H9 (cell line): Measurements from ENCODE around the gene LRP2. TPM values are rescaled to one million over a fixed set of nuclear protein-coding genes. Genes with fewer than 3 reads are reported as not detected.

Source experiments
- DNase-seq: peaks from one replicate; pipeline ENCODE4 v3.0.0-alpha.2; 2017
- H2AFZ ChIP-seq: one replicate; pipeline ENCODE4 v1.6.1; 2013; ENCODE audit warnings: mild to moderate bottlenecking, low read length, control low read depth, moderate library complexity
- H2AK5ac ChIP-seq: 2 replicates; pipeline ENCODE4 v1.6.1; 2013; ENCODE audit warnings: low read length, control low read depth, mixed read lengths; ENCODE audit not compliant: insufficient read length
- H2BK120ac ChIP-seq: one replicate; pipeline ENCODE4 v1.6.1; 2013; ENCODE audit warnings: low read depth, mild to moderate bottlenecking, low read length, control low read depth, inconsistent platforms; ENCODE audit not compliant: poor library complexity, severe bottlenecking
- H2BK12ac ChIP-seq: 2 replicates; pipeline ENCODE4 v1.6.1; 2013; ENCODE audit warnings: low read length, control low read depth, mixed read lengths, low read depth; ENCODE audit not compliant: insufficient read length
- H2BK15ac ChIP-seq: 2 replicates; pipeline ENCODE4 v1.6.1; 2013; ENCODE audit warnings: low read depth, low read length, control low read depth
- H2BK20ac ChIP-seq: one replicate; pipeline ENCODE4 v1.6.1; 2013; ENCODE audit warnings: low read depth, mild to moderate bottlenecking, low read length, control low read depth, inconsistent platforms; ENCODE audit not compliant: poor library complexity, severe bottlenecking
- H2BK5ac ChIP-seq: 2 replicates; pipeline ENCODE4 v1.6.1; 2013; ENCODE audit warnings: low read length, control low read depth, mixed read lengths; ENCODE audit not compliant: insufficient read length
- H3K14ac ChIP-seq: 2 replicates; pipeline ENCODE4 v1.6.1; 2013; ENCODE audit warnings: low read length, control low read depth; ENCODE audit not compliant: insufficient read depth
- H3K18ac ChIP-seq: 2 replicates; pipeline ENCODE4 v1.6.1; 2013; ENCODE audit warnings: low read depth, mild to moderate bottlenecking, mixed read lengths, low read length, control low read depth; ENCODE audit not compliant: insufficient read length
- H3K23ac ChIP-seq: 2 replicates; pipeline ENCODE4 v1.6.1; 2013; ENCODE audit warnings: low read length, control low read depth, mixed read lengths, low read depth; ENCODE audit not compliant: insufficient read length
- H3K23me2 ChIP-seq: 2 replicates; pipeline ENCODE4 v1.6.1; 2013; ENCODE audit warnings: low read depth, mild to moderate bottlenecking, mixed read lengths, low read length, control low read depth; ENCODE audit not compliant: insufficient read length, poor library complexity, severe bottlenecking
- H3K27ac ChIP-seq: 2 replicates; pipeline ENCODE4 v1.5.1; 2013; ENCODE audit warnings: low read length, control low read depth, mixed read lengths, low read depth; ENCODE audit not compliant: insufficient read length
- H3K27me3 ChIP-seq: 2 replicates; pipeline ENCODE4 v1.6.1; 2013; ENCODE audit warnings: low read length, control low read depth, inconsistent platforms; ENCODE audit not compliant: insufficient read depth
- H3K4ac ChIP-seq: 2 replicates; pipeline ENCODE4 v1.6.1; 2013; ENCODE audit warnings: low read depth, mild to moderate bottlenecking, control low read depth, inconsistent platforms, low read length, moderate library complexity
- H3K4me1 ChIP-seq: 2 replicates; pipeline ENCODE4 v1.6.1; 2013; ENCODE audit warnings: low read length, control low read depth, inconsistent platforms; ENCODE audit not compliant: insufficient read depth
- H3K4me2 ChIP-seq: 2 replicates; pipeline ENCODE4 v1.6.1; 2013; ENCODE audit warnings: low read length, control low read depth, mixed read lengths; ENCODE audit not compliant: insufficient read length, insufficient read depth
- H3K56ac ChIP-seq: 2 replicates; pipeline ENCODE4 v1.6.1; 2013; ENCODE audit warnings: low read depth, mild to moderate bottlenecking, mixed read lengths, low read length, control low read depth; ENCODE audit not compliant: insufficient read length
- H3K79me1 ChIP-seq: 2 replicates; pipeline ENCODE4 v1.6.1; 2013; ENCODE audit warnings: low read depth, mild to moderate bottlenecking, moderate library complexity, low read length, control low read depth, inconsistent platforms; ENCODE audit not compliant: insufficient read depth, poor library complexity, severe bottlenecking
- H3K79me2 ChIP-seq: 2 replicates; pipeline ENCODE4 v1.6.1; 2013; ENCODE audit warnings: low read length, control low read depth, inconsistent platforms; ENCODE audit not compliant: insufficient read depth
- H3K9ac ChIP-seq: 2 replicates; pipeline ENCODE4 v1.6.1; 2013; ENCODE audit warnings: low read length, control low read depth, mixed read lengths; ENCODE audit not compliant: insufficient read length; ENCODE audit errors: extremely low read depth
- H3K9me3 ChIP-seq: one replicate; pipeline ENCODE4 v1.6.1; 2013; ENCODE audit warnings: low read depth, low read length, inconsistent platforms; ENCODE audit not compliant: control insufficient read depth
- H3T11ph ChIP-seq: one replicate; pipeline ENCODE4 v1.6.1; 2013; ENCODE audit warnings: mild to moderate bottlenecking, low read length, control low read depth, inconsistent platforms
- H4K20me1 ChIP-seq: one replicate; pipeline ENCODE4 v1.6.1; 2013; ENCODE audit not compliant: control insufficient read depth, insufficient read length, insufficient read depth
- H4K5ac ChIP-seq: 2 replicates; pipeline ENCODE4 v1.6.1; 2013; ENCODE audit warnings: low read depth, mild to moderate bottlenecking, mixed read lengths, low read length, control low read depth; ENCODE audit not compliant: insufficient read length
- H4K8ac ChIP-seq: replicated peaks from 2 replicates; pipeline ENCODE4 v1.6.1; 2013; ENCODE audit warnings: low read length, control low read depth, mixed read lengths, low read depth; ENCODE audit not compliant: insufficient read length
- H4K91ac ChIP-seq: 2 replicates; pipeline ENCODE4 v1.6.1; 2013; ENCODE audit warnings: low read depth, mild to moderate bottlenecking, moderate library complexity, mixed read lengths, low read length, control low read depth; ENCODE audit not compliant: insufficient read length
- H3K27ac Mint-ChIP-seq, 3 experiments: 2 replicates in 2 of 3; 3 replicates in 1 of 3; pipeline ENCODE4 v1.8.0; 2020 to 2021; ENCODE audit warnings: mixed read lengths in 3 of 3, mild to moderate bottlenecking in 1 of 3, moderate library complexity in 1 of 3
- H3K27me3 Mint-ChIP-seq: 2 replicates; pipeline ENCODE4 v1.8.0; 2021; ENCODE audit warnings: low read depth, mild to moderate bottlenecking, moderate library complexity, mixed read lengths
- H3K36me3 Mint-ChIP-seq, 3 experiments: 2 replicates in 2 of 3; 3 replicates in 1 of 3; pipeline ENCODE4 v1.8.0; 2020 to 2021; ENCODE audit warnings: low read depth in 3 of 3, mixed read lengths in 3 of 3; ENCODE audit not compliant: insufficient read depth in 1 of 3
- H3K4me1 Mint-ChIP-seq, 2 experiments: 2 replicates each; pipeline ENCODE4 v1.8.0; 2020; ENCODE audit warnings: mixed read lengths in 2 of 2
- H3K4me3 Mint-ChIP-seq, 2 experiments: 2 replicates in 1 of 2; 3 replicates in 1 of 2; pipeline ENCODE4 v1.8.0; 2020 to 2021; ENCODE audit warnings: mild to moderate bottlenecking in 2 of 2, mixed read lengths in 2 of 2, moderate library complexity in 1 of 2
- H3K9me3 Mint-ChIP-seq, 2 experiments: 2 replicates in 1 of 2; 3 replicates in 1 of 2; pipeline ENCODE4 v1.8.0; 2020; ENCODE audit warnings: mild to moderate bottlenecking in 2 of 2, mixed read lengths in 2 of 2, moderate library complexity in 1 of 2
- CTCF ChIP-seq: fragments of 200-600 bp; sonication (generic); conservative IDR thresholded peaks from 3 replicates; pipeline ENCODE4 v1.8.0; 2021; ENCODE audit warnings: antibody characterized with exemption, mild to moderate bottlenecking
- WGBS: extraction: QIAGEN DNeasy Blood & Tissue Kit; methylation state at CpG from one replicate; pipeline ENCODE4 v1.1.7; 2013; ENCODE audit warnings: missing lambda C conversion rate, low lambda C conversion rate, mixed read lengths; ENCODE audit not compliant: insufficient read length; ENCODE audit errors: extremely low coverage; 5-methylcytosine and 5-hydroxymethylcytosine counted together
- total RNA-seq: library from RNA; stranded (reverse); gene quantifications from 2 replicates; pipeline ENCODE4 v1.2.1, GENCODE V29; 2021

The LRP2 gene
- total RNA-seq, 1 experiment from 2014 or later = 1.4 TPM

- Mint-ChIP-seq H3K36me3 (no peaks in the 10 kb centered on the region), H3K4me3 (no peak overlapping the region), H3K27me3 (peaks cover 48% of the 10 kb centered on the region), H3K4me1 (peaks cover 8 to 16% of the 10 kb centered on the region in 2 experiments), H3K27ac (no peak overlapping the region), H3K9me3 (0 out of 5 replicates have a peak, but pooled peaks cover 0 to 3% of the 10 kb centered on the region in 2 experiments)
- H2BK15ac ChIP-seq = no peak overlapping the region
- H3K9me3 ChIP-seq = no peaks in the 10 kb centered on the region
- H3K79me1 ChIP-seq = no peaks in the 10 kb centered on the region
- no peaks in the 10 kb centered on the region for H3K27me3 ChIP-seq
- no peaks in the 10 kb centered on the region for H4K20me1 ChIP-seq
- no CpG with 5 or more reads among the region's 8 CpGs for WGBS
- H3T11ph ChIP-seq = no peak overlapping the region
- no peak overlapping the region for H3K56ac ChIP-seq
- no peak overlapping the region for H2AFZ ChIP-seq
- H3K9ac ChIP-seq = no peak overlapping the region
- no peak overlapping the region for H2BK5ac ChIP-seq
- H3K4ac ChIP-seq = no peak overlapping the region
- H3K14ac ChIP-seq = no peak overlapping the region
- no peak overlapping the region for H3K27ac ChIP-seq
- H4K91ac ChIP-seq = no peak overlapping the region
- no peak overlapping the region for H2BK12ac ChIP-seq
- no peak overlapping the region for H2AK5ac ChIP-seq
- no peak overlapping the region for H3K23ac ChIP-seq
- H3K18ac ChIP-seq = no peak overlapping the region
- H4K8ac ChIP-seq = no peak overlapping the region
- H2BK120ac ChIP-seq = no peak overlapping the region
- H3K4me1 ChIP-seq = no peaks in the 10 kb centered on the region
- no peak for DNase-seq
- no peak overlapping the region for H2BK20ac ChIP-seq
- H4K5ac ChIP-seq = no peak overlapping the region
- no peaks in the 10 kb centered on the region for H3K79me2 ChIP-seq
- H3K23me2 ChIP-seq = no peaks in the 10 kb centered on the region
- TF ChIP-seq CTCF = no peak
- no peak overlapping the region for H3K4me2 ChIP-seq
These were observed 270.4 kb downstream of the LRP2 start for GRCh38 chr2:169091761-169092519.
